H1 (cell line): ENCODE measurements around the gene ADH1C. TPM values are rescaled to one million over a fixed set of nuclear protein-coding genes. Genes with fewer than 3 reads are reported as not detected.

ENCODE experiments used
- polyA plus RNA-seq, 7 experiments: library from polyadenylated mRNA; depleted of rRNA in 3 of 7; stranded (reverse) in 5 of 7; unstranded in 2 of 7; fragments of >200 nt in 5 of 7; fragments of 200-250 nt in 2 of 7; gene quantifications; 1 replicate in 5 of 7; 2 replicates in 1 of 7; 4 replicates in 1 of 7; pipeline versions ENCODE4 v1.2.1 to v1.2.3, GENCODE V29; 2011 to 2013; ENCODE audit warnings: missing spikeins in 2 of 7, mixed read lengths in 2 of 7
- total RNA-seq: library from RNA; stranded (reverse); fragmentation: NEBNext Ultra II Directional; extraction: Animal tissue kit (Norgen Biotek cat#: 25700); gene quantifications from 2 replicates; pipeline ENCODE4 v1.2.1, GENCODE V29; 2021

ADH1C gene
- total and polyA plus RNA-seq, 2 of the 8 experiments (the other 6 are each of a cell fraction or from before 2014, with no cell fraction given) = not detected

Other genes with a start within 250 kb of the ADH1C start
- gene ADH4, start 208.4 kb downstream of the ADH1C start, total RNA-seq = not detected in 2 replicates
- gene ADH4, start 208.4 kb downstream of the ADH1C start, polyA plus RNA-seq (2011; rRNA removed) = not detected in 2 replicates
- not detected in 2 replicates for gene ADH6, start 133.5 kb downstream of the ADH1C start, total RNA-seq
- 0.06 TPM in 1 of 2 replicates, not detected in the other for gene ADH6, start 133.5 kb downstream of the ADH1C start, polyA plus RNA-seq (2011; rRNA removed)
- not detected in 2 replicates for gene ADH1A, start 61.8 kb downstream of the ADH1C start, total RNA-seq
- not detected in 2 replicates for gene ADH1A, start 61.8 kb downstream of the ADH1C start, polyA plus RNA-seq (2011; rRNA removed)
- not detected in 2 replicates for gene ADH1B, start 31.3 kb downstream of the ADH1C start, total RNA-seq
- not detected in 2 replicates for gene ADH1B, start 31.3 kb downstream of the ADH1C start, polyA plus RNA-seq (2011; rRNA removed)
- gene ADH7, start 82.6 kb upstream of the ADH1C start, total RNA-seq = not detected in 2 replicates
- gene ADH7, start 82.6 kb upstream of the ADH1C start, polyA plus RNA-seq (2011; rRNA removed) = not detected in 2 replicates
- not detected in 2 replicates for gene C4orf17, start 158.3 kb upstream of the ADH1C start, total RNA-seq
- not detected in 2 replicates for gene C4orf17, start 158.3 kb upstream of the ADH1C start, polyA plus RNA-seq (2011; rRNA removed)
- gene TRMT10A, start 211.3 kb upstream of the ADH1C start, total RNA-seq = 3.3 and 3.8 TPM in 2 replicates
- gene TRMT10A, start 211.3 kb upstream of the ADH1C start, polyA plus RNA-seq (2011; rRNA removed) = 0.75 and 1.5 TPM in 2 replicates
- gene MTTP, start 222.1 kb upstream of the ADH1C start, total RNA-seq = 0.26 and 0.50 TPM in 2 replicates
- 0.08 and 0.12 TPM in 2 replicates for gene MTTP, start 222.1 kb upstream of the ADH1C start, polyA plus RNA-seq (2011; rRNA removed)